Frontal cortex (tissue), 4 donors: ENCODE measurements around the gene GPR65. TPM values are rescaled to one million over a fixed set of nuclear protein-coding genes. Genes with fewer than 3 reads are reported as not detected.
A peak's percentile ranks its signal among the peaks of the same experiment; 100 is the strongest.
"Not testable (repeated sequence)": the region's sequence is repeated elsewhere in the genome, so short reads cannot be mapped to it uniquely, and the experiment has no call there.

Experiments
- DNase-seq, 2 donors: peaks; one replicate each; pipeline ENCODE4 v3.0.0; 2012; ENCODE audit warnings: low spot score in 2 of 2
- FAIRE-seq: peaks from 2 replicates; lab custom pipeline; 2012; peaks lifted over from hg19 to GRCh38; lab: Jason Lieb, UNC
- total RNA-seq: library from RNA; depleted of rRNA; stranded (reverse); fragments of >200 nt; gene quantifications from one replicate; pipeline ENCODE4 v1.2.3, GENCODE V29; 2014
- donor health status: control.
- donor health status: control.
- donor health status: control.

The GPR65 gene
- total RNA-seq, 1 donor from 2014 or later: under 0.01 TPM

DNA sequence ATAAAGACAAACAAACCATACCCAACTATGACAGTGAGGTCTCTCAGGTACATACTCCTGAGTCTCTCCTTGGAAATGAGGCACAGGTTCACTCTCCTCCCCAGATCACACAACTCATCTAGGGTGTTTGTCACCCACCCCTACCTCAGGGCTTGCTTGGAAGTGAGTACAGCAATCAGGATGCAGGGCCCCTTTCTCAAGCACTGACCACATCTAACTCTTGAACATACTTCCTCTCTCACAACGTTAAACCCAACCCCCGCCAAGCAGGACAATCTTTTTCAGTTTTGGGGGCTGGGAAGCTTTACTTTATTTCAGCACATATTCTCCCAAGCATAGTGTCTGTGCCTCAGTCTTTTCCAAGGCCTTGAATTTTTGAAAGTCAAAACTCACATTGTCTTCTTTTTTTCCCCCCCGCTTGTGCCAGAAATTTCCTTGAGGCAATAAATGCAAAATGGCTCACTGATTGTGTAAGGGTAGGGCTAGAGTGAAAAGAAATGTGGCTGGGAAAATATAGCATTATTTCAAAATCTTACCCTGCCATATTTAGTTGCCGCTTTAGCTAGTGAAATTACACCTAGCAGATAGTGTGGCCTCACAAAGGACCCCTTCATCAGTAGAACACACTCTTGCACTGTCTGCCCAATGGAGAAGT is 2.4 kb upstream of the GPR65 start:
- FAIRE-seq (no peak), DNase-seq (no peak)

DNA sequence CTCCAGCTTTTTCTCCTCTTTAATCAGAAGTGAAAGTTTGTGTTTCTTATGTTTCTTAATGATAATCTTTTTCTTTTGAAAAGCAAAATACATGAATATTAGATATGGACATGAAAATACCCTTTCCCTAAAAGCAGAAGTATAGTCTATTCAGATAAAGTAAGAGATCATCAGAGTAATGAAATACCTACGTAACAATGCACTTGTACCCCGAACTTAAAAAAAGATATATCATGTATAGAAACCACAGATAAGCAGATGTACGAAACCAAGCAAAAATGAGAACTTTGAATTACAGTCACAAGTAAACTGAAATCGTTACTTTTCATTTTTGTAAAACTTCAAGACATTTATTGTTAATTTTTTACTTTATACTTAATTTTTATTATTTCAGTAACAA is 1.5 kb upstream of the GPR65 start:
- no peak for DNase-seq
- FAIRE-seq: peak; percentile 40

DNA sequence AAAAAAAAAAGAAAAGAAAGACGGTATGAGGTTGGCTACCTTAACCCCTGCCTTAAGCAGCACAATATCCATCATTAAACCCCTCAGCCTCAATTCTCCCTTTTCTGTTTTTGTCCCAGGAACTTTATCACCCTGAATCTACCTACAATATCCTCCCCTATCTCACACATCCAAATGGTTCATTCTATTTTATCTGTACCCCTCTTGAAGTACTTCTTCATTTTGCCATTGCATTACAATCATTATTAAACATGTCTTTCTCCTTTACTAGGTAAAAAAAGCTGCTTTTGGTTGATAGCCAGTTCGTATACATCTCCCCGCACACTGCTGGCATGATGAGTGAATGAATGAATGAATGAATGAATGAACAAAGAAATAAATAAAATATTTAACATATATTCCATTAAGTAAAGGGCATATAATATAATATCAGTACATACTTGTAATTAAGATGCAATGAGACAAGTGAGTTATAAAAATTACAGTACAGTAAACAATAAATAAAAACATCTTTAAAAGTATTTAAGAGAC is 364 bp upstream of the GPR65 start:
- FAIRE-seq (no peak), DNase-seq (no peak)

DNA sequence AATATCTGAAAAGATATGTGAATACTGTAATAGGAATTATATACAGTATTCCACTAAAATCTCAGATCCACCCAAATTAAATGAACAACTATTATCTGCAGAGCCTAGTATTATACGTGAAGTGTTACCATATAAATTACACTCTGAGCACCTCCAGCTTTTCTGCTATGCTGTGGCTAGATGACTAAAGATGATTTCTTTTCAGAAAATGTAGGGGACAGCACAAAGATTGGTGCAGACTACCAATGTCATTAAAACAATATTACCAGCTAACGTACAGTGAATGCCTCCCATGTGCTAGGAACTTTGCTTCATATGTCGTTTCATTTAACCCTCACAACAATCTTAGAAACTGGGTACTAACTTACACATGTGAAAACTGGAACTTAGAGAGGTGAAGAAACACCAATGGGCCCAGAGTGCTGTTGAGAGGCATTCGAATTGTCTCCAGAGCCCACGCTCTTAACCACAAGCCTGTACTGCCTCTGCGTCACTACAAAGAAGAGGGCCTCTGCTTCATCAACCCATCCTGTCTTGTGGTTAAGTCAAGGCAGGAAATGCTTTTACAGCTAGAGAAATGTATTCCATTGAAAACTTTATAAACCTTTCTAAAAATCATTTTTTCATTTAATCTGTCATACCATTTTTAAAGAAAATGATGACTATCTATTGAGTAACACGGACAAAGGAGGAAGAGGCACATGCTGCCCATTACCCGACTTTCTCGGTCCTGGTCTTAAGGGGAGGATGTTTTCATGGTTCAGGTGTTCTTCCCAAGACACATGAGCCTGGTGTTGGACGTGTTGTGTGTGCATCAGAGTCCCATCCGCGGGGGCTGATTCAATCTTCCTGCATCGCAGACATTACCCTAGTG is 1.3 kb downstream of the GPR65 start:
- FAIRE-seq: no peak
- DNase-seq: no peak

DNA sequence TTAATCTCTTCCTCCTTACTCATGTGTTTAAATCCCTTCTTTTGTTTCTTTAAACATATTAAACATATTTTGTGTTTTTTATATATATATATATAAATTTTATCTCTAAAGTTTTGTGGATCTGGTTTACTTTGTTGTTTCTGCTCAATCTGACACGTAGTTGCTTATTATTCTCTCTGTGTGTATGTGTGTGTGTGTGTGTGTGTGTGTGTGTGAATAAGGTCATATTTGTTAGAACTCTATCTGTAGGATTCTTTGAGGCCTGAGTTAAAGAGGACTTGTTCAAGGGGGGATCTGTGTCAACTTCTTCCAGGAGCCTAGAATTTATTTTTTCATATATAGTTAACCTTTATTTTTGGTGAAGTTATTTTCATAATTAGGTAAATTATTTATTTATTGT is 2.7 kb downstream of the GPR65 start:
- no peak for FAIRE-seq
- no peak for DNase-seq

DNA sequence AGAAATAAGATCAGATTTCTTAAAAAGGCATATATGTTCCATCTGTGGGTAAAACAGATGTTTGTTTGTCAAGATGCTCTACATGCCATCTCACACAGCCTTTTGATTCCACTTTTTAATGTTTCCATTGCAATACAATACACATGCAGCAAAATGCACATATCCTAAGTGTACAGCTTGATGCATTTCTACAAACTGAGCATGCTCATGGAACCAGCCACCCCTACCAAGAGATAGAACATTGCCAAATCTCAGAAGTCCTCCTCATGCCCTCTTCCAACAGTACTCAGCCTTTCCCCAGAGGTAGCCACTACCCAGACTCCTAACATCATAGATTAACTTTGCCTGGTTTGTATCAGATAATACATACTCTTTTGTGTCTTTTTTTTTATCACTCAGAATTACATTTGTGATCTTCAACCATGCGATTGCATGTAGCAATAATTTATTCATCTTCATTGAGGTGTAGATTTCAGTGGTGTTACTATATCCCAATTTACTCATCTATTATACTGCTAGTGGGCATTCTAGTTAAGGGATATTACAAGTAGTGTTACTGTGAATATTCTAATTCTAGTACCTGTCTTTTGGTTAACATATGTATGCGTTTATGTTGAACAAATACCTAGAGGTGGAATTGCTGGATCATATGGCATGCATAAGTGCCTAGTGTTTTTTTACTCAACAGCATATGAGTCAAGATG is 3.3 kb downstream of the GPR65 start:
- FAIRE-seq (no peak), DNase-seq (no peak)

DNA sequence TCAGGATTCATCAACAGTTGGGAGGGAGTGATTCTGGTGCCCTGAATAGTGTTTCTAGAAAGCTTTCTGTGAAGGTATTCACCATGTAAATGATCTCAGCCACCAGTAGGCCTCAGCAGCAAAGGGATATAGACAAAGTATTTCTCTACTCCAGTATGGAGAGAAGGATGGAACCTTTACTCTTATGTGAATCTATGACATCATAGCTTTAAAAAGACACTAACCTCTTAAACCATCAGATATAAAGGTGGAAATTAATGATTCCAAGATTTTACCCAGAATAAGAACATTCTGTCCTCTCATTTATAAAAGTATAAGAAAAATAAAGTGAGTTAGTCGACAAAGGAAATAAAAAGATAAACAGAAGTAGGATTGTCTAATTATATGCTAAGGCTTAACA is 4.6 kb downstream of the GPR65 start:
- FAIRE-seq: no peak
- DNase-seq: no peak

DNA sequence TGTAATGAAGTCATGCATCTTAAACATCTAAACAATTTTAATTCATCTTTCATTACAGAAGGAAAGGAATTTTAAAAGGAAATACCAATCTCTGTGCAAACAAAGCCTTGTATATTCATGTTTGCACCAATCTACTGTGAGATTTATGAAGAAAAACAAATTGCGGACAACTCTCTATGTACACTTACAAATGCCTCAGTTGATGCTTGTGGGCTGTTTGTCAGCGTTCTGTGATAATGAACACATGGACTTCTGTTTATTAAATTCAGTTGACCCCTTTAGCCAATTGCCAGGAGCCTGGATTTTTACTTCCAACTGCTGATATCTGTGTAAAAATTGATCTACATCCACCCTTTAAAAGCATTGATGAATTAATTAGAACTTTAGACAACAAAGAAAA is 5.4 kb downstream of the GPR65 start:
- FAIRE-seq (no peak), DNase-seq (no peak)

DNA sequence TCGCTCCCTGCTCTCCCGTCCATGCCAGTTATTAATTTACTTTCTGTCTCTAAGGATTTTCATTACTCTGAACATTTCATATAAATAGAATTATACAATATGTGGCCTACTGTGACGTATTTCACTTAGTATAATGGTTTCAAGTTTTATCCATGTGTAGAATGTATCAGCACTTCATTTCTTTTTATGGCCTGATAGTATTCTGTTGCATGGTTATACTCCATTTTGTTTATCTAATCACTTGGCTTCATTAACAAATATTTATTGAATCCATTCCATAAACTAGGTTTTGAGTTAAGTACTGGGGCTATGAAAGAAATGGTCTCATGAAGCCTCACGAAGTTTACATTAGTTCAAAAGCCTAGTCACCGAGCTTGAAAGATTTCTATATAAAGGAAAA is 7.6 kb downstream of the GPR65 start:
- DNase-seq: no peak
- FAIRE-seq: no peak

DNA sequence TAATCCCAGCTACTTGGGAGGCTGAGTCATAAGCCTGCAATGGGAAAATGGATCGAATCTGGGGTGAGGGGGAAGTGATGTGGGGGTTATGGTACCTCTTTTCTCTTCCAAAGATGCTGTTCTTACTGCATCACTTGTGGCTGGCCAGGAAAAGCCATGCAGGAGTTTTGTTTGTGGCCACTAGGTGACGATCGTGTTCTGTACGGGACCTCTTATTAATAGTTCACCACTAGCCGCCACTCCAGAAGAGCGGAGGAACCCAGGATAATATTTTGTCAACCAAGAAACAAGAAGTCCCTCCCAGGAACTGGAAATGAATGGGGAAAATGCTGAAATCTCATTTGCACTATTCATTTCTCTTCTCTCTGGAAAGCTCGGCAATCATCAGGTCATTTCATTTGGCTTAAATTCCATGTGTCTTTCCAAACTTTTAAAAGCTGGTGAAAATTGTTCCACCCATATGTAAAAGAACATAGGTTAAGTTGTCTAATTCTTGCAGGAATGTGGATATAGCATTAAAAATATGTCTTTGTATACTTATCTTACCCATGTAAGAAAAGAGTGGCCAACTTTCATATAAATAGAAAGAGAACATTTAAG is 8.9 kb downstream of the GPR65 start:
- no peak for FAIRE-seq
- DNase-seq: peak in 1 of 2 donors; percentile 44

DNA sequence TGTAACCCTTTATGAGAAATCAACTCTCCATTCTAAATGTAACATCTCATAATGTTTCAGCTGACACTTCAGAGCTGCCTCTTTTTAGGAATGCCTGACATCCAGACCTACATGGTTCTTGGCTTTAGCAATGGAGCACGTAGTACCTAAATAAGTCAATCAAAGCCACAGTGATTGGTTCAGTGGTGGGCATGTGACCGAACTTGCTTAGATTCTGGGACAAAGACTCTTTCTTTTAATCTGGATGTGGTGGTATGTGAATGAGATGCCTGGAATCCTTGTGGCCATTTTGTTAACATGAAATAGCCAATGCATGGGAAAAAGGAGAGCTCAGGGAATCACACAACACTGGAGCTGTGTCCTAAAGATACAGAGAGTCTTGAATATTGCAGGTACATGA is 11.8 kb downstream of the GPR65 start:
- DNase-seq: no peak
- FAIRE-seq: no peak

DNA sequence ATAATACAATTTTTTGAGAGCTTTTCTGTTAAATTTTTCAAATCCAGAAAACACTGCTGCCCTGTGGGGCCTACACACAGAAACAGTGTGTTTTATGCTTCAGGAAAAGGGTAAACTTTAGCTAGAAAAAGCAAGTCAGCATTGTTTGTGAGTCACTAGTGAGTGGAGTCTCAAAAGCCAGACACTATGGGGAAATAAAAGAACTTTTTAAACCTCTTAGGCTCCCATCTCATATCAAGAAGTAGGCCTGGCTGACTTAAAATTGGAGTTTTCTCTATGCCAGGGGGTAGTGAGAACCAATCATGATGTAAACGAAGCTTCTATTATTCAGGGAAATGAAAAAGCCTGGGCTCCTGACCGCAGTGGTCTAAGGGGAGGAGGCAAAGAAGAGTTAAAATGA is 12.6 kb downstream of the GPR65 start:
- FAIRE-seq: no peak
- no peak for DNase-seq

DNA sequence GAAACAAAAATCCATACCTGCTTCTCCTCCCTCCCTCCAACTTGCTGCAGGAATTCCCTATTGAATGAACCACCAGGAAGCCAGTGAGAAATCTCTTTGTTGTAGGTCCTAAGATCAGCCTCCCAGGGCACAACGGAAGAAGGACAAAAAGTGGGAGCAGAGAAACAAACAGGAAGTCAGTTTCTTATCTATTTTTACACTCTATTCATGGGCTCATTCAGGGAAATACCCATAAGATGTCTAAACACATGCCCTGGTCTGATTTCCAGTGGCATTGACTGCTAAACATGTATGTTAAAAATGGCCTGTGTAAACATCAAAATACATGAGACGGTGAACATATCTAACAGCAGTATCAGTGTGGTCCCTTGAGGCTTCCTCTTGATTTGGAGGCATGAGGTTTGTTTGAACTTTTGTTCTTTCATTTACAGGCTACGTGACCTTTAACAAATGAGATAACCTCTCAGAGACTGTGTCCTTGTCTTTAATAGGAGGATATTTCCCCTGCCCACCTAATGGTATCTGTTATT is 18.8 kb downstream of the GPR65 start:
- DNase-seq (no peak), FAIRE-seq (no peak)

DNA sequence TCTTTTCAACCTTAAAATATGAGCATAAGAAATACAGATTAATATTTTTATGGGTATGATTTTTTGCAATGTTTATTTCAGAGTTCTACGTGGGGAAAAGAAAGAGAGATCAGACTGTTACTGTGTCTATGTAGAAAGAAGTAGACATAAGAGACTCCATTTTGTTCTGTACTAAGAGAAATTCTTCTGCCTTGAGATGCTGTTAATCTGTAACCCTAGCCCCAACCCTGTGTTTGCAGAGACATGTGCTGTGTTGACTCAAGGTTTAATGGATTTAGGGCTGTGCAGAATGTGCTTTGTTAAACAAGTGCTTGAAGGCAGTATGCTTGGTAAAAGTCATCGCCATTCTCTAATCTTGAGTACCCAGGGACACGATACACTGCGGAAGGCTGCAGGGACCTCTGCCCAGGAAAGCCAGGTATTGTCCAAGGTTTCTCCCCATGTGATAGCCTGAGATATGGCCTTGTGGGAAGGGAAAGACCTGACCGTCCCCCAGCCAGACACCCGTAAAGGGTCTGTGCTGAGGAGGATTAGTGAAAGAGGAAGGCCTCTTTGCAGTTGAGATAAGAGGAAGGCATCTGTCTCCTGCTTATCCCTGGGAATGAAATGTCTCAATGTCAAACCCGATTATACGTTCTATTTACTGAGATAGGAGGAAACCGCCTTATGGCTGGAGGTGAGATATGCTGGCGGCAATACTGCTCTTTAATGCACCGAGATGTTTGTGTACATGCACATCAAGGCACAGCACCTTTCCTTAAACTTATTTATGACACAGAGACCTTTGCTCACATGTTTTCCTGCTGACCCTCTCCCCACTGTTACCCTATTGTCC is 19.5 kb downstream of the GPR65 start:
- DNase-seq, FAIRE-seq: not testable (repeated sequence)

DNA sequence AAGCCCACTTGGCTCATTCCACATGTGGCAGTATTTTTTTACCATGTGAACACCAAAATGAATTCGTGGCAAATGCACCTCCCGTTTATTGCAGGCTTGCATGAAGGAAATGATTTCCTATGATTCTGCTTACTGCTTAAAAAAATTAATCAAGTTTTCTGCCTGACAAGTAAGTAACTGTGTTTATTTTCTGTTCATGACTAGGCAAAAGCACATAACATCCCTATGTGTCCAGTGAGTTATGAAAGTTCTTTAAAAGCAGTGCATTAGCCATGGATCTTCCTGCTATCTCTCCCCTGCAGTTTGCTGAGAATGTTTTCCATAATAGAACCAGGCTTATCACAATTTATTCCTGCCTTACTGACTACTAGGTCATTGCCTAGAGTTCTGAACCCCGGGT is 20.4 kb downstream of the GPR65 start:
- FAIRE-seq (no peak), DNase-seq (no peak)

DNA sequence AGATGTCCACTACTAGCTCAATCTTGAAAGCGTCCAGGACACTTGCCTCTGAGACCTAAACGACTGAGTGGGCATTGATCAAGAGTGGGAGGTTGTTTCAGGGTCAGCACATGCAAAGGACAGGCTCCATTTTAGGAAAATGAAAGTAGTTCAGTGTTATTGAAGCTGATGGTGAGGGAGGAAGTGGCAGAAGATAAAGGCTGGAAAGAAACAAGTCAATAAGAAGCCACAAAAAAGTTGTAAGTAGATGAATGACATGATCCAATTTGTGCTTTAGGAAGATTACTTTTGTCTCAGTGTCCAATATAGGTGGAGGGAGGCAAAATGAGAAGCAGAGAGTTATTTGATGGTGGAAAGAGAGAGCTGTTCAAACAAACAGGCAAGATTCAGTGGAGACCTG is 22.0 kb downstream of the GPR65 start:
- no peak for FAIRE-seq
- no peak for DNase-seq

DNA sequence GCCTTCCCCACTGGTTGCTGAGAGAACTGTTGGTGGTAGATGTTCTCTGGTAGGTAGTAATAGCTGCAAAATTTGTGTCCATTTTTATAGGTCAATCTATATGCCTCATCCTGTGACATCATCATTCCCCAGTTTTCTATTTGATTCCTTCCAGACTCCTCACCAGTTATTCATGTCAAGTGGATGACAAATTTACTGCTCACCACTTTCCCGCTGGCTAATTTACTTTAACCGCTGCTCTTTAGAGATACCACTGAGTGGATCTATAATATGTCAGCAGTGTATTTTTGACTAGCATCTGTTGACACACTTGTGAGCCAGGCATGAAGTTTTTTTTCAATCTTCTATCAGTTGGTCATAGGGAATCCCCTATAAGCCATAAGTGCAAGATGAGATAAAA is 24.6 kb downstream of the GPR65 start:
- FAIRE-seq: no peak
- DNase-seq: no peak

DNA sequence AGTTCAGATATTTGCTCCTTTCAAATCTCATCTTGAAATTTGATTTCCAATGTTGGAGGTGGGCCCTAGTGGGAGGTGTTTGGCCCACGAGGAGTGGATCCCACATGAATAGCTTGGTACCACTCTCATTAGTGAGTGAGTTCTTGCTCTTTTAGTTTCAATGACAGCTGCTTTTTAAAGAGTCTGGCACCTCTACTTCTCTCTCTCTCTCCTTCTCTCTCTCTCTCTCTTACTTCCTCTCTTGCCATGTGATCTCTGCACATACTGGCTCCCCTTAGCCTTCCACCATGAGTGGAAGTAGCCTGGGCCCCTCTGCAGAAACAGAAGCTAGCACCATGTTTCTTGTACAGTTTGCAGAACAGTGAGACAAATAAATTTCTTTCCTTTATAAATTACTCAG is 25.1 kb downstream of the GPR65 start:
- no peak for DNase-seq
- no peak for FAIRE-seq

DNA sequence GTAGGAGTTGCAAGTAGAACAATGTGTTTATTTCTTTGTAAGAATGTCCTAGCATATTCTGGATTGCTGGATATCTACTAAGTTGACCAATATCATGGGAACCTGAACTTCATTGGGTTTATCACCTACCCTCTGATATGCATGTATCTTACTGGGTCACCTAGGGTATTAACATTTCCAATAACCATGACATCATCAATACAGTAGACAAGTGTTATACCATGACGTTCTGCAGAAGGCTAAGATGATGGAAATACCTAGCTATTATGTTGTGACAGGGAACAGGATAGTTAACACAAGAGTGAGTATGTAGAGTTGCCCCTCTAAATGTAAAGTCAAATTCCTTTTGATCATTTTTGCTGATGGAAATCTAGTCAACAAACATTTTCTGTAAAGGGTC is 26.0 kb downstream of the GPR65 start:
- no peak for DNase-seq
- FAIRE-seq: no peak
